AG08395 (cell line): ENCODE data around the gene C1QTNF8.

Experiments used
- DNase-seq: peaks from one replicate; pipeline ENCODE4 v3.0.0; 2012; ENCODE audit warnings: mixed read lengths, low spot score

The C1QTNF8 gene

DNA sequence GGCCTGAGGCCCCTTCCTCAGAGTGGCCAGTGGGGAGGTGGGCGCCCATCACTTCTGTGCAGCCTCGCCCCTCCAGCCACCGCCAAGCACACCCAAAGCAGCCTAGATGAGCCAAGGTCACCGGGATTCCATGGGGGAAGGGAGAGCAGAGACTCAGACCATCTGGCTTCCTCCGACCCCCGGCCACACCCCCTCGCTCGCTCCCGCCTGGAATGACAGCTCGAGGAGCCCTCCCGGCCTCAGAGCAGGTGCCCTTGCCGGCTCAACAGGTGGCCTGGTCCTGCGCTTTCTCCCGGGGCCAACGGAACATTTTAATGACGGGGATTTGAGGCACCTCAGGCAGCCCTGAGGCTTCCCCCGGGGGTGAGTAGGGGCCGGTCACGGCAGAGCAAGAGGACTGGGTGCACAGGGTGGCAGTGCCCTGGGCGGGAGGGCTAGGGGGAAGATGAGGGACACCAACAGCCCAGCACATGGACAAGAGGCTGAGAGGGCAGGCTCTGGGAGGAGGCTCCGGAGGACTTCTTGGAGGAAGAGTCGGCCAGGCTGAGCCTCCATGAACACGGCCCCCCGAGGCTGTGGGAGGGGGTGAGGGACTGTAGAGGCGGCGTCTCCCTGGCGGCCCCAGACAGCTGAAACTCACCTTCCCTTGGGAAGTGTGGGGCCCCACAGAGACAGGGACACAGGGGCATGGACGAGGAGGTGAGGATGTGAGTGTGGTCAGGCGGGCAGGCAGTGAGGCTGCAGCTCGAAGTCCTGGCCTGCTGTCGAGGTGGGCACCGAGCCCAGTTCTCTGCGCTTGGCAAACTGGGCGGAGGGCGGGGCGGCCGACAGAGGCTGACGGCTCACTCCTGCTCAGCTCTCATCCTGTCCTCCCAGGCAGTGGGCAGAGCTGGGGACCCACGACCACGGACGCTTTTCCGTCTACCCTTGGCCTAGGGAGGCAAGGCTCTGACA, 12.5 kb upstream of the C1QTNF8 start:
- peak; percentile 47 for DNase-seq

DNA sequence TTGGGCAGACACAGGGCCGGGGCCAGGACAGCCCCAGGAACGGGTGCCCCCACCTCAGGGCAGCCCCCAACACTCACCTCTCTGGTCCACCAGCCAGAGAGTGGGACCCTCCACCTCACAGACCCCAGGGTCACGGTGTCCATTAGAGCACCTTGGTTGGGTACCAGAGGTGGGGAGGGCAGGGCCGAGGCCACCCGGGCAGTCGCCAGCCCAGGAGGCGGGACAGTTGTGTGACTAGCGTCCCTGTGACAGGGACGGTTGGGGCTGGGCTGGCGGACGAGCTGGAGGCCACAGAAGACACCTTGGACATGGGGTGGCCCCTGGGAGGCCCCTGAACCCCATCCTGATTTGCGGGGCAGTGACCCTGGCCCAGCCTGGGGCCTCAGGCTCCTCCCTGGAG, 11.7 kb upstream of the C1QTNF8 start:
- DNase-seq, result no peak

DNA sequence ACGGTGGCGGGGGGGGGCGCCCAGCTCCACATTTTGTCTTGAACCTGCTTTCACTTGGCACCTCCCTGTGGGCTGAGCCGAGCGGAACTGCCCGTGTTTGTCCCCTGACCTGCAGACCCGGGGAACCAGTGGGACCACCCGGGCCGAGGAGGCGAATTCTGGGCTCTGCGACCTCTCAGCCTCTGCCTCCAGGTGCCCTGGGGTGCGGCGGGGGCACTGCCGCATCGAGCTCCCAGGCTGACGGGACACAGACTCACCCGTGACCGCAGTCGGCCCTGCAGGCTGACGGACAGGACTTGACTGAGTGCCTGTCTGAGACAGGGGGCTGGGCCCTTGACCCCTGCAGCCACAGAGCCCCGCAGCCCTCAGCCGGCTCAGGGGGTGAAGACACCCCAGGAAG, 11.1 kb upstream of the C1QTNF8 start:
- no peak for DNase-seq

DNA sequence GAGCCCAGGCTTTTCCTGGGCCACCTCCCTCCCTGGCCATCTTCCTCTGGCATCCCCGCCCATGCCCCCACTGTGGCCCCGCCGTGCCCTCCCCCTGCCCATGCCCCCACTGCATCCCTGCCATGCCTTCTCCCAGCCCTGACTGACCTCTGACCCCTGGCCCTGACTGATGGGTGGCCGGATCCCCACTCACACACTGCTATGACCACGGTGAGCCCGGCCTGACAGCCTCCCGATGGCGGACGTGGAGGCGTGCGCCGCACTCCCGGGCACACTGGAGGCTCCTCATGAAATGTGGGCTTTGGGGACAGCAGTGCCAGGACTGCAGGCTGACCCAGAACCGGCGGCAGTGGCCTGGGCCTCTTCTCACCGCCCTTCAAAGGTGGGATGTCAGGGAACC, 10.6 kb upstream of the C1QTNF8 start:
- DNase-seq, result no peak

DNA sequence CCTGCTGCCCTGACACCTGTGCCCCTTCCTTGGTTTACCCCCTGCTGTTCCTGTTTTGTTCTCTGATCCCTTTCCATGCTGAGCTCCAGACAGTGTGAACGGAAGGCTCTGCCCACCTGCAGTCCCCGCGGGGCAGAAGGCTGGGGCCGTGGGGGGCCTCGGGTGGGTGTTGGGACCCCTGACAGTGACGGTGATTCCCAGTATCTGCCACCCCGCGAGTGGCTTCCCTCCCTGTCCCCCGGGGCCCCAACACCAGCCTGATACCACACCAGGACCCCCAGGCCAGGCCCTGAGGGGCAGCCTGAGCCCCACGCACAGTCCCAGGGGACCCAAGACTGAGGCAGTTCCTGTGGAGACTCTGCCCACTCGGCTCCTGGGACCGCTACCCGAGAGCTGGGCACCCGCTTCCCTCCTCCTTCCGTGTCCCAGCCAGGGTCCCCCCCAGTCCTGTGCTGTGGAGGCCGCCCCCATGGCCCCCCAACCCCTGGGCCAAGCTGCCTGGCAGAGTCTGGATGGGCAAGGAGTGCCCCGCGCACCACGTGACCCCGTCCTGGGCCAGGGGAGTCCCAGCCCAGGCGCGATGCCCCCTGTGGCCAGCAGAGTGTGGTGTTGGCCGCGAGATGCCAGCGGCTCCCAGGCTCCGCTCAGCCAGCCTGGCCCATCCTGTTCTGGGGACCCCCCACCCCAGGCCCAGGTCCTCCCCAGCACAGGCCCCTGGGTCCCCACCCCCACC, 10.0 kb upstream of the C1QTNF8 start:
- peak; percentile 90 for DNase-seq

DNA sequence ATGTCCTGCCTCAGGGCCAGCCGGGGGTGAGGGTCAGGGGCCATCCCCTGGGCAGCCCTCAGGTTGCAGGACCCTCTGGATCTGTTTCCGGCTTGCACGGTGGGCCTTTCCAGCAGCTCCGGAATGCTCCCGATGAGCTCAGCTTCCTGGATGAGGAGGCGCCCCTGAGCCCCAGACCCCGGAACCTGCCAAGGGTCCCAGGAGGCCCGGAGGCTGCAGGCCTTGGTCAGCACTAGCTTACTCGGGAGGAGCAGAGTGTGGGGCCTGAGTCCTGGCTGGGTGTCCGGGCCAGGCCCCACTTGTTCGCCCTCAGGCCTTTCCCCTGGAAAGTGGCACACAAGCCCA, 7.6 kb upstream of the C1QTNF8 start:
- DNase-seq, result no peak

DNA sequence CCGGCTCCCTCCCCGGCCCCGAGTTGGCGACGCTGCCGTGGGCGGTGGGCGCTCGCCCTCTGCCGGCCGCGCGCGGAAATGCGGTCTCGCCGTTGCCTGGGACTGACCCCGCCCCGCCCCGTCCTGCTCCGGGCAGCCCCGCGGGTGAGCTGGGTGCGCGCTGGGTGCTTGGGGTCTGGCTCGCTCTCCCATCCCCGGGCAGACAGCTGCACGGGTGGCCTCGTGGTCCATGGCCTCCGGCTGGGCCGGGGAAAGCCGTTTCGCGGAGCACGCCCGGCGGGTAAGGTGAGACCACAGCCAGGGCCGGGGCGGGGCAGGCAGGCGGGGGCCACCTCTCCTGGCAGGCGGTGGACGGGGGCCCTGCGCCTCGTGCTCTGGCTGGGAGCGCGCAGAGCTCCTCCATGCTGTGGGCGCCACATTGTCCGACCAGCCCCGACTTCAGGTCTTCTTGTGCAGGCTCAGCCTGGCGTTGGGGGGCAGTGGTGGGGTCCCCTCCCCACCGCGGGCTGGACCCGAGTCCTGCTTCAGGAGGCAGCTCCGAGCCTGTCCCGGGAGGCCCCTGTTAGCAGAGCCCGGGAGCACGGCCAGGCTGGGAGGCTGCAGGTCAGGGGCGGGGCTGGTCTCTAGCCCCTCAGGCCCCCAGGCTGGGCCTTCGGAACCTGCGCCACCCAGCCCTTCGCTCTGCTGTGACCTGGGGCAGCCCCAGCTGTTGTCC, 7.0 kb upstream of the C1QTNF8 start:
- peak; percentile 80 for DNase-seq

DNA sequence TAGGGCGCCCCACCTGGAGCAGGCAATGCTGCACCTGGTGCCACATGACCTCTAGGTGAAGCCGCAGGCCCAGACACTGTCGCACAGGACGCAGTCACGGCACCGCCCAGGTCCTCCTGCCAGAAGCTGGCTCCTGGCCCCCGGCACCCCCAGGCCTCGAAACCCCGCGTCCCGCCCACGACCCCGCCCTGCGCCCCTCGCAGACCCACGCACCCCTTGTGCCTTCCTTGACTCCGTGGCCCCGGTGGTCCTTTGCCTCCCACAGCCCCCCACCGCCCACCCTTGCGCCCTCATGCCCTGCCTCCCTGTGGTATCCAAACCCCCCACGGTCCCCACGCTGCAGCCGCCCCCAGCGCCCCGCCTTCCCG, 6.3 kb upstream of the C1QTNF8 start:
- no peak for DNase-seq

DNA sequence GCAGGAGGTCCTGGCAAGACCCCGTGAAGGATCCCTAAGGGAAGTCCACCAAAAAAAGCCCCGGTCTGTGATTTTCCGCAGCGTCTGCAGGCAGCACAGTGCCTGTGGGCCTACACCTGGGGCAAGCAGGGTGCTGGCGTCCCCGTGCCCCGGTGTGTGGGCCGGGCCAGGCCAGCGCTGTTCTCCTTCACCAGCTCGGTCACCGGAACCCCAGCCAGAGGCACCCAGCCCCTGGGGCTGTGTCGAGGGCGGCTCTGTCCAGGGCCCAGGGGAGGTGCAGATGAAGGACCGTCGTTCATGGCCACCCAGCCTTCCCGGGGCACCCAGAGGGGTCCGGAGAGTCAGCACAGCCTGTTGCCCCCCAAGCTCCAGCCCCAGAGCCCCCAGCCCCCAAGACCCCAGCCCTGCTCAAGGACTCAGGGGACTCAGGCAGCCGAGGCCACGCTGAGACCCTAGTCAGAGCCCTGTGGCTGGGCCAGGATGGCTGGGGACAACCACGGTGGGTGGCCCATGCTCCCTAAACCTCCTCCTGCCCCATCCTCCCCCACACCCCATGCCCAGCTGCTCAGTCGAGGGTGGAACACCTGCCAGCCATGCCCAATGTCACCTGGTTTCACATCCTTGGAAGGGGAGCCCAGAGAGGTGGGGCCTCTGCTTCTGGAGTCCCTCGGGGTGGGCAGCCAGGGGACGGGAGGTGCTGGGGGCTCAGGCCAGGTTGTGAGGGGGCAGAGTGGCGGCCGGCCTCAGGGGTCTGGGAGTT, 5.7 kb upstream of the C1QTNF8 start:
- DNase-seq, result no peak

DNA sequence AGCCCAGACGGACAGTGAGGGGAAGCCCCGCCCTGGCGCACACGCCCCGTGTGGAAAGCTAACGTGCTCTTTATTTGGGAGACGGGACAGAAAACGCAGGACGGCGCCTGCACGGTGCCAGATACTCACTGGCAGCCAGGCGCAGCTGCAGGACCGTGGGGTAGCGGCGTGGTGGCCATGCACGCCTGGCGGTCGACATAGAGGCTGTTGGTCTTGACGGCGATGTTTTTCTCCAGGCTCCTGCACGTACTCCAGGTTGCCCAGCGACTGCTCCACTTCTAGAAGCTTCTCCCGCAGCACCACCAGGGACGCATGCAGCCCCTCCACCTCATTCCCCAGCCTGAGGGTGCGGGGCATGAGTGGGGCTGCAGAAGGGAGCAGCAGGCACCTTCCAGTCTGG, 5.1 kb upstream of the C1QTNF8 start:
- no peak for DNase-seq

DNA sequence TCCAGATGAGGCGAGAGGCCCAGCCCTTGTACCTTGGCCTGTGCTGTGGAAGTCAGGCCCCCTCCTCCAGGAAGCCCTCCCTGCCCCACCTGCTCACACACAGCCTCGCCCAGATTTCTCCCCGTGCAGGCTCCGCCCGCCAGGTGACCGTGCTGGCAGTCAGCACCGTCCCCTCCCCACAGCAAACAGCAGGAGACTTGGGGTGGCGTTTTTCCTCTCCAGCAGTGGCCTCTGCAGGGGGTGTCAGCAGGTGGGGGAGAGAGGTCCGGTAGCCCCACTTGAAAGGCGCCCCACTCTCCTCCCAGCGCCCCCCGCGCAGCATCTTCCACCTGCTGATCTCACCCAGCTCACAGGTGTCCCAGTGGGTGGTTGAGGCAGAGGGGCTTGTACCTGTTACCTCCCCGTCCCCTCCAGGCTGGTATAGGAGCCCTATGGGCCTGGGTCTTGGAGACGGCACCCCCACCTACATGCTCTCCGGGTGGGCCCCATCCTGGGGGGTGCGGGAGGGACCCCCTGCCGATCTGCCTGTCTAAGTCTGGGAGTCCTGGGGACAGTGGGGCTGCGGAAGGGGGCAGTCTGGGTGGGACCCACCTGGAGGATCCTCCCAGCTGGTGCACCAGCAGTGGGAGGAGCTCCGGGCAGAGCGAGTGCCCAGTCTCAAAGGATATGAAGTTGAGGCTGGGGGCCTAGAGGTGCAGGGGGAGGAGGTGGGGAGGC, 4.2 kb upstream of the C1QTNF8 start:
- no peak for DNase-seq

DNA sequence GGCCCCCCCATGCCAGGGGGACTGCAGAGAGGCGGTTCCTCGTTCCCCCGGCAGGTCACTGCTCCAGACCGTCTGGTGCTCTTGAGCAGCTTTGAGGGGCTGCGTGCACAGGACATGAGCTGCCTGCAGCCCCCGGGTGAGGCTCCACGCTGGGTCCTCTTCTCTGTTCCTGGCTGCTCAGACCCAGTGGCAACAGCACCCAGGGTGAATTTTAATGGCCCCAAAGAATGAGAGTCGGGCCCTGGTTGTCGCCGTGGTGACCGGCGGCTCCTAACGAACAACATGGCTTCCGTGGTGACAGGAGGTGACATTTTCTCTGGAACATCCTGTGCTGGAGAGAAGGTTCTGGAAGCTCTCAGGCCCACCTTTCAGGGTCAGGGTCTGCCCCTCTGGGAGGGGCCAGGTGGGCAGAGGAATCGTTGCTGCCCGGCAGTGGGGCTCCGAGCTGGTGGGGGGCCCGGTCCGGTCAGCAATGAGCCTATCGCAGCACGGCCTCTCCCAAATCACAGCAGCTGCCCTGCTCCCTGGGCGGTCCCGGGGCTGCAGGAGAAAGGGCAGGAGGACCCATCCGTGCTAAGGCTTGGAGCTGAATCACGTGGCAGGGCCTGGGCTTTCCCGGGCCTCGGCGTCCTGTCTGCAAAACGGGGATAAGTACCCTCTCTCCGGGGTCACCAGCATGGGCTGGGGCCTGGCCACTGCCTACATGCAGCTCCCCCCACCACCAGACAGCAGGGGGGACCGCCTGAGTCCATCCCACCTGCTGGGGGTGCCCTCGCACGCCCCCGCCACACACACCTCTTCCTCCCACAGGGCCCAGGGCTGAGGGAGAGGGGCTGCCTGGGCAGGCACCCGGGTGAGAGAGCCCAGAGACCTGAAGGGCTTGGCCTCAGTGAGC, 3.4 kb upstream of the C1QTNF8 start:
- no peak for DNase-seq

DNA sequence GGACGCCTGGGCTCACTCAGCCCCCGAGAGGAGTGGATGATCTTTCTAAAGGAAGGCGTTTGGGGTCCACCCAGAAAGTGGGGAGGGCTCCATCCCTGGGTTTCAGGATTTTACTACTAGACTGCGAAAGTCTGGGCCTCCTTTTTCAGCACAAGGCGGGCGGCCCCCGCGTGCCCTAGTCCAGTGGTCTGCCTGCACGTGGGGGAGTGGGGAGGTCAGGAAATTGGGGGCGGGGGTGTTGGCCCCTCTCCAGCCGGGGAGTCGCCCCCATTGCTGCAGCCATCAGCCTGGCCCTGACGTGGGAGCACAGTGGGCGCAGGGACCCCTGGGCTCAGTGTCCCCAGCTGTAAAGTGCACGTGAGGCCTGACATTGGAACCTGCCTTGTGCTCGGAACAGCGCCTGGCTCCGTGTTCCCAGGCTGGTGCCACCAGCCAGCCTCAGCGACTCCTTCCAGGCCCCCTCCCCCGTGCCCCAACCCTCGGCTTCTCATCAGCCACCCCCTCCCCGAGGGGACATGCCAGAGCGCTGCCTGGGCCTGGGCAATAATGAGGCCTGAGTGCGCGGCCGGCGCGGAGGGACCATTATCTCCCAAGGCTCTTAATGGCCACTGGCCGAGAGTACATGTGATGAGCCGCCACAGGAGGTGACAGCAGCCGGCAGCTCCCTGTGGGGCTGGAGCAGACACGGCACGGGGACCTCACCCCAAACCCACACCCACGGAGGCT, 2.4 kb upstream of the C1QTNF8 start:
- DNase-seq, result no peak

DNA sequence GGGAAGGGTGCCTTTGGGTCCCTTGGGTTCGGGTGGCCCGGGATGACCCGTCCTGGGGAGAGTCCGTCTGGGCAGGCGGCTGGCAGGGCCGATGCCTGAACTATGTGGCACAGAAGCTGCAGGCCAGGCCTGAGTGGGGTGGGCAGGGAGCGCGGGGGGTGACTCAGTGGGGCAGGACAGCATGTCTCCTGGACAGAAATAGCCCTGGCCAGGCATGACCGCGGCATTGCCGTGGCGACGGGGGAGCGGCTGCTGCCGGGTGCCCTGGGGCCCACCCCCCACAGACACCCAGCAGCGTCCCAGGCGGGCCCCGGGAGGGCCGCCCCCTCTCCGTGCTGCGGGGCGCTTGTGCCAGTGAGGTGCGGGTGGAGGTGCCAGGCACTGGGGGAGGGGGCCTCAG, 1.8 kb upstream of the C1QTNF8 start:
- DNase-seq, result peak; percentile 35

DNA sequence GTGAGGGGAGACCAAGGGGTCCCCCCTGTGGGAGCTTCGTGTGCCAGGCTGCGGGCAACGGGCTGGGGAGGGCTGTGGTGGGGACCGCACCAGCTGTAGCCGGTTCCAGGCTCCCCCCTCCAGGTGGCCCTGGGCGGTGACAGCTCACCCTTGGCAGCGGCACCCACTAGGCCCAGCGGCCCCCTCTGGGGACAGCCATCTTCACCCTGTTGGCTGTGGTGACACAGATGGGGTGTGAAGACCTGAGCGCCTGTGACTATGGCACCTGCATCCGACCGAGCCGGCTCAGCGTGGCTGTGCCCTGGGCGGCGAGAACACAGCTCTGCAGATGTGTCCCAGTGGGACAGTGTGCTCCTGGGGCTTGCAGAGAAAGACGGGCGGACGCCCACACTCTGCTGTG, 1.1 kb upstream of the C1QTNF8 start:
- DNase-seq, result no peak

DNA sequence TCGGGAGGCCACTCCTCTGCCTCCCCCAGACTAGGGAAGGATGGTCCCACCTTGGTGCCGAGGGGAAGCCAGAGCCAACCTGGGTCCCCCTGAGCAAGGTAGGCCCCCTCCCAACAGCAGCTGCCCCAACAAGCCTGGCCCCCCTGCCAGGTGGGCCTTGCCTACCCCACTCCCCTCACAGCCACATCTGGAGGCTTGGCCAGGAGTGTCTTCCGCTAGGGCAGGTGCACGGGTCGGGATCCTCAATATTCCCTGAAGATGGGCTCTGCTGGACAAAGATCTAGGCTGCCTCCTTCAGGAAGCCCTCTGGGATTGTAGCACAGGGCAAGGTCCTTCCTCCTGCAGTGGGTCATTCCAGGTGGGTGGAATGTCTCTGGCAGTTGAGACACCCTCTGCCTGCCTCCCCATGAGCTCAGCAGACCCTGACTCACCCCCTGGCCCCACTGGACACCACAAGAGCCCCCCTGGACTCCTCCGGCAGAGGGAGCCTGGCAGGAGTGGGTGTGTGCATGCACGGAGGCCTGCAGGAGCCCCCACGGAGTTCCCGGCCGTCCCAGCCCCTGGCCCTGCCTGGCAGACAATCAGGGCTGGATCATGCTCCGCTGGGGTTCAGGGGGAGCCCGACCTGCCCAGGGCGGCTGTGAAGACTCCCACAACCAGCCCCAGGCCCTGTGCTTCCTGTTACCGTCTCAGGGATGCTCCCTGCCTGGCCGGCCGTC, 435 bp downstream of the C1QTNF8 start:
- DNase-seq, result no peak

DNA sequence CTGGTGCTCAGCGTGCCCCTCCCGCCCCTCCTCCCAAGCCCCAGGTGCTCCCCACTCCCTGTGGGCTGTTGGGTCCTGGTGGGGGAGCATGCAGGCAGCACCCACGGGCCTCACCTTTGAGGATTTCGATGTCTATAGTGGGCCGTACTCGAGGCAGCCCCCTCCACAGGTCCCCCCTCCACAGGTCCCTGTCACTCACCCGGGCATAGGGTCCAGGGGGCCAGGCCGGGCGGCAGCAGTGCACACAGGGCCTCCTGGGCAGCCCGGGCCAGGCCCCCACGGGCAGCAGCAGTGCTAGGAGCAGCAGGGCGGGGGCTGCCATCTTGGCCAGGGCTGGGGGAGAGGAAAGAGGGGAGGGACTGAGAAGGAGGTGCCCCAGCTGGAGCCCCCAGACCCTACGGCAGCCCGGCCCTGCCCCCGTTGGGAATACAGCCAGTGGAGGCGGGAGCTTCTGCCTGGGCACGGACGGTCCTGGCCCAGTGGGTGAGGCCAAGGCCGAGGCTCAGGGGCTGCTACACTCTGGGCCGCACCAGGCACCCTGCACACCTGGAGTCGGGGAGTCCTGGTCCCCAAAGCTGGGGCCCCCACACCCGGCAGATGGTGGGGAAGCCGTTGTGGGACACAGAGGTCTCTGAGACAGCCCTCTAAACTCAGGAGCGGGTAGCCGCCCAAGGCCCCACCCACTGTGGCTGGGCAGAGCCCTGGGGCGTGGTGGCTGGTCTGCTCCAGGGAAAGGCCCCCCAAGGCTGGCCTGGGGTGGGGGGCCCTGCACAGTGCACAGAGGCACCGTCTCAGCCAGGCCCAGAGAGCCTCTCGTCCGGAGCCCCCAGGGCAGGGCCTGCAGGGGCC, 1.2 kb downstream of the C1QTNF8 start:
- no peak for DNase-seq

DNA sequence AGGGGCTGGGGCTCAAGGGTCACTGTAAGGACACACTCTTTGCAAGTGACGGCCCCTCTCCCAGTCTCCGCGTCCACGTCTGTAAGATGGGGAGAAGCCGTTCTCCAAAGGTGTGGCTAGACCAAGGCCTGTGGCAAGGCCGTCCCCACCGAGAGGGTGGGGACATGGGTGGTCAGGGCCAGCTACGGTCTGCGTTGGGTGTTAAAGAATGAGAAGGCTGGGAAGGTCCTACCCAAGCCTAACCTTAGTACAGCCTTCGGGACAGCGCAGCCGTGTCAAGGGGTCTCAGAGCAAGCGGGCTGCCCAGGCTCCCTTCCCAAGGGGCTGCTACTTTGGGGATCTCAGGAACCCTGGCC, 1.9 kb downstream of the C1QTNF8 start:
- no peak for DNase-seq
